HG03571 (cell line): ENCODE results near the gene ATP6V1G3.
A peak's percentile ranks its signal among the peaks of the same experiment; 100 is the strongest.
"Not testable (repeated sequence)": the region's sequence is repeated elsewhere in the genome, so short reads cannot be mapped to it uniquely, and the experiment has no call there.

Experiments
- ATAC-seq: cut with Tn5 transposase; IDR thresholded peaks from one replicate; pipeline ENCODE4 v1.9.1; 2021; ENCODE audit not compliant: unreplicated experiment

The ATP6V1G3 gene

GRCh38 chr1:198540580-198540979, at the start of gene ATP6V1G3:
Gene ATP6V1G3, minus strand, starts transcription at chr1:198540680. Its CDS starts 30 bp downstream, at chr1:198540650.
- ATAC-seq, result no peak

DNA sequence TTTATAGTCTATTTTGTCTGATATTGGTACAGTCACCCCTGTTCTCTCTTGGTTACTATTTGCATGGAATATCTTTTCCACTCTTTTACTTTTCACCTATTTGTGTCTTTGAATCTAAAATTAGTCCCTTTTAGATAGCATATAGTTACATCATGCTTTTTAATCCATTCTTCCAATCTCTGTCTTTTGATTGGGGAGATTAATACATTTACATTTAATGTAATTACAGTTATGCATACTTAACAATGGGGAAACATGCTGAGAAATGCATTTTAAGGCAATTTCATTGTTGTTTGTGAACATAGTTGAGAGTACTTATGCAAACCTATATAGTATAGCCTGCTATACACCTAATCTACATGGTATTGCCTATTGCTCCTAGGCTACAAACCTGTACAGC, 48.4 kb upstream of the ATP6V1G3 start:
- ATAC-seq, result no peak

GRCh38 chr1:198584163-198584562, 43.7 kb upstream of the ATP6V1G3 start:
- no peak for ATAC-seq

DNA sequence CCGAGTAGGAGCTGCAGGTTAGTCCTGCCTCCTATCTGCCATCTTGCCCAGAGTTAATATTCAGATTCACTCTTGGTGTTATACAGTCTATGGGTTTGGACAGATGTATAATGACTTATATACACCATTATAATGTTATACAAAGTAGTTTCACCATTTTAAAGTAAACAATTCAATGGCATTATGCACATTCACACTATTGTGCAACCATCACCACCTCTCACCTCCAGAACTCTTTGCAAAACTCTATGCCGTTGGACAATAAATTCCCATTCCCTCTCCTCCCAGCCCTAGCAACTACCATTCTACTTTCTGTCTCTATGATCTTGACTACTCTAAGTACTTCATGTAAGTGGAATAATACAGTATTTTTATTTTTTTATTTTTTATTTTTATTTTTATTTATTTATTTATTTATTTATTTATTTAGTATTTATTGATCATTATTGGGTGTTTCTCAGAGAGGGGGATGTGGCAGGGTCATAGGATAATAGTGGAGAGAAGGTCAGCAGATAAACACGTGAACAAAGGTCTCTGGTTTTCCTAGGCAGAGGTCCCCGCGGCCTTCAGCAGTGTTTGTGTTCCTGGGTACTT, 42.8 kb upstream of the ATP6V1G3 start:
- ATAC-seq, result not testable (repeated sequence)

- no peak for ATAC-seq
Observed at GRCh38 chr1:198577444-198577843, 37.0 kb upstream of the ATP6V1G3 start.

DNA sequence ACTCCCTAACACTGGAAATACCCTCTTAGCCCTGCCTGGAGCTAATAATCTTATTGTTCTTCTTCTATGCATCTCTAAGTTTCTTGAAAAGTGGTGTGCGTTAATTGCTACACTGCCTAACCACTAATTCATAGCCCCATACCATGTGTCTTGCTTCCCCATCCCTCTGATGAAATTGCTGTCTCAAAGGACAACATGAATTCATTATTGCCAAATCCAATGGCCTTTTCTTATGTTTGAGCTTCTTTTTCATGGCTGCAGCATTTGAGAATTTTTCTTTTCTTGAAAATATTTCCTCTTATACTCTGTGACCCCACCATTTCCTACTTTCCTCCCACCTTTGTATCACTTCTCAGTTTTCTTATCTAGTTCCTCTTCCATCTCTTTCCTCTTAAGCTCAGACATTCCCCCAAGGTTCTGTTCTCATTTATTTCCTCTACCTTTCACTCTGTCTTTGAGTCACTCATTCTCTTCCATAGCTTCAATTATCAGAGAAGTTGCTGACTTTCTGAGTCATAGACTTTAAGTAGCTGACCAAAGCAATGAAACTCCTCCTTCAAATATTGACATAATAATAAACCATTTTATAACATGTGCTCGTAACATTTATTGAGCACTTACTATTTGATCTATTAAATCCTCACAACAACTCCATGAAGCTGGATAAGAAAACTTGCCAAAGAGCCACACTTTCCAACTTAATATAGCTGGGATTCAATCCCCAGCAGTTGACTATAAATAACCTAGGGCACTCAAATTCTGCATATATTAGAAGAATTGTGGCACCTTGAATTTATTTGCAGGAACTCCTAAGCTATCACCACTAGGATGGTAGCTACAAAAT, 35.5 kb upstream of the ATP6V1G3 start:
- ATAC-seq, result peak; percentile 73

DNA sequence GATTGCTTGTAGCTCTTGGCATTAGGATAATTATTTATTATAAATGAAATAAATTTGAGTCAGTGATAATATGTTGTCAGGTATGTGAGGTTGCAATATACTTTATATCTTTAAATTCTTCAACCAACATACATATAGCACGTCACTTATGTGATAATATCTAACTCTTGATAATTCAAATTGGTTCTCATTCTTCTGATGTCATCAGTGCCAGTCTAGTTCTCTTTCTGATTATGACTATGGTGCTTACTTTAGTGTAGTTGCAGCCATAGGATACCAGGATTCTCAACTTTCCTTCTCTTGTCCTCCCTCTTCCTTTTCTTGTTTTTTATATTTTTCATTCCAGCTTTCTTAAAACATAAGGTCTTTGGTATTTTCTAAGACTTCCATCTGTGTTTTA, 34.8 kb upstream of the ATP6V1G3 start:
- ATAC-seq, result no peak

DNA sequence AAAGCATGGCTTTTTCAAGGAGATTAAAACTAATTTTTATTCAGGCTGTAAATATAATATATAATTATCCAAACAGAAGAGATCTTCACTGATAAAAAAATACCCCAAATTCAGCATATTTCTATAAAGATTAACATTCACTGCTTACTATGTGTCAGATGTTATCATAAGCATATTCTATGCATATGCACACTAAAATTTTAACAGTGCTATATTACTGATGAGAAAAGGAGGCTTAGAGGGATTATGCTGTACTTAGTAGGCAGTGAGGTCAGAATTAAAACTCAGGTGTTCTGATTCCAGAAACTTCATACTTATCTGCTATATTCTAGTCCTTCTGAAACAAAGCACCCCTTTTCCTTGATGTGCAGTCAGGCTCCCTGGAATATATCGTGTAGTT, 33.8 kb upstream of the ATP6V1G3 start:
- ATAC-seq, result no peak

- ATAC-seq, result no peak
Observed at GRCh38 chr1:198564716-198565115, 24.2 kb upstream of the ATP6V1G3 start.

DNA sequence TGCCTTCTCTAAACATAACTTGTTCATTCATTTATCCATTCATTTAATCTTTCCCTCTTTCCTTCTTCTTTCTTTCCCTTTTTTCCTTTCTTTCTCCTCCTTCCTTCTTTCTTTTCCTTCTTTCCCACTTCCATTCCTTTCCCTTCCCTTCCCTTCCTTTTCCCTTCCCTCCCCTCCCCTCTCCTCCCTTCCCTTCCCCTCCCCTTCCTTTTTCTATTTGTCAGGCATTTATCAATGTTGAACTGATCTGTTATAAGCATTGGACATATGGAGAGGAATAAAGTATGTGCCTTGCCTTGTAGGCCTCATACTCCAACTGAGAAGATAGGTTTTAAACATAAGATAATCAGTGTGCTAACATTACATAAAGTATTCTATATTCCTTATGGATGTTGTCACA, 23.7 kb upstream of the ATP6V1G3 start:
- no peak for ATAC-seq

DNA sequence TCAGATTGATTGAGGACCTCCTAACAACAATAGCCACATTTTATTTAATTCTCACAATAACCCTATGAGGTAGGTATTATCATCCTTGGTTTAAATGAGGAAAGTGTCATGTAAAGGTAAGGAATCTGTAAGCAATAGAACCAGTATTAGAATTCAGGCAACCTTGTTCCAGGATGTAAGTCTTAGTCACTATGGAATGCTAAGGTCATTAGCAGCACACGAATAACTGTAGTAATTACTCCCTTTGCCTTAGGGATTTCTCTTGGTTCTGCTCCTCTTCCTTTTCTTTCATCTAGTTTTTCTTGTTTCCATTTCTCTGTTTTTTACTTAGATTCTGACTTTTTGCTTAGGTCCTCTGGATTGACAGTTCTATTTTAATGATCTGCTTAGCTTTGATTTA, 23.1 kb upstream of the ATP6V1G3 start:
- no peak for ATAC-seq

DNA sequence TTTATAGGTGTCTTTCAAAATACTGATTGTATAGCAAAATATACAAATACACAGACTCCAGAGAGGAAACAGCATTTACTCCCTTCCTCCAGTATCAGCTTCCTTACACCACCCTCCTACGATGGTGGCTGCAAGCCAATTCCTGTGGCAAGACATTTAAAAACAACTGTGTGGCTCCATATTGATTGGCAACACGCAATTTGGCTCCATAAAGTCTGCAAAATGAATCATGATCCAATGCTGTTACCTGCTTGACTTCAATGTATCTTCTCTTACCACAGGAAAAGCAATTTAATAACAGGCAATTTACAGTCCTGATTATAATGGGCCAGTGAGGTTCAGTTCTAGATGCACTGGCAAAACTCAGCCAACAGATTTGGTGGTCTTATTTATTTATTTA, 19.7 kb upstream of the ATP6V1G3 start:
- ATAC-seq, result no peak

- no peak for ATAC-seq
Observed at GRCh38 chr1:198559362-198559761, 18.9 kb upstream of the ATP6V1G3 start.

DNA sequence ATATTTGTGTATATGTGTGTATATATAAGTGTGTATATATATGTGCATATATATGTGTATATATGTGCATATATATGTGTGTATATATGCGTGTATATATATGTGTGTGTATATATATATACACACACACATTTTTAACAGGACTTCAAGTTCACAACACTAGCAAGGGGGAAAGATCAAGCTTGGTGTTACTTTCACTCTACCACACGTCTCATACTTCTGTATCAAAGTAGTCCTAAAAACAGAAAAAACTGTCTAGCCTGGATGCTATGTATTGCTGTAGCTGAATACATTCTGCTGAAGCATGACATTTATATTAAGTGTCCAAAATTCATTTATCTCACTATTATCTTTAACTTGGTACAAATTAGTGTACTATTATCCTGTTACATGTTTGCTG, 17.9 kb upstream of the ATP6V1G3 start:
- ATAC-seq, result no peak

- ATAC-seq, result peak; percentile 90
Observed at GRCh38 chr1:198556971-198557370, 16.5 kb upstream of the ATP6V1G3 start.

GRCh38 chr1:198552668-198553416, 12.4 kb upstream of the ATP6V1G3 start:
- ATAC-seq, result no peak

DNA sequence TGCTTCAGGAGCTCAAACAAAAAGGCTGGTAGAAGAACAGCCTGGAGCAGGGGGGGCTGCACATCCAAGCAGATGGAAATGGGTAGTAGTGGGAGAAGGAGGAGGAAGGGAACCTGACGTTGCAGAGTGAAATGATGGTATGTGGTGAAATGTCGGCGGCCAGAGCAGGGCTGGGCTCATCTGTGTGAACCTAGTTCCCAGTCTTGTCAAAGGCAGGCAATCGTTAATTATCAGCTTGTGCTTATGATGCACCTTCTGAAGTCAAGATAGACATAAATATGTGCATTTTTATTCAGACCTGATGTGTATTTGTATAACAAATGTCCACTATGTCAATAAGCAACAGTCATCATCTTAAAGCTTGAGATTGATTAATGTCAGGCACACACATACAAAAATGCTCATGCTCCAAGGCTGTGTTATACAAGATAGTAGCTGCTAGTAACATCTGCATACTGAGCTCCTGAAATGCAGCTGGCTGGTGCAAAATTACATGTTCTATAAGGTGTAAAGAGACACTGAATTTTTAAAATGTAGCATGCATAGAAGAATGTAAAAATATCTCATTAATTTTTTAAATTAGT, 10.6 kb upstream of the ATP6V1G3 start:
- ATAC-seq, result no peak

DNA sequence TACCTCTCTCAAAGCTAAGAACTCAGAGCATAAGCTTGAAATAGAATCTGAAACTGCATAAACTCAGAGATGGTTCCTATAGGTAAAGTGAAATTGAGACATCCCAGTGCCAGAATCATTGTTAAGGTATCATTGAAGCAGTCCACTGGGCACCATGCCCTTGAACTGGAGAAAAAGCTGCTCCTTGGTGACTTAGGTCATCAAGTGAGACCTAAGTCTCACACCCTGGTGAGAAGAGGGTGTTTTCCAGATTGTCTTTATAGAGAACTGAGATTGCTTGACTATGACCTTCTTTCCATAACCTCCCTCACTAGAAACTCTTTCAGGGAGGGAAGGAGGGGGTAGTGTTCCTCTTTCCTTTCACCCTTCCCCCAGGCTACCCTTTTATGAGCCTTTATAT, 9.4 kb upstream of the ATP6V1G3 start:
- ATAC-seq, result no peak

- ATAC-seq, result no peak
Observed at GRCh38 chr1:198548890-198549289, 8.4 kb upstream of the ATP6V1G3 start.

DNA sequence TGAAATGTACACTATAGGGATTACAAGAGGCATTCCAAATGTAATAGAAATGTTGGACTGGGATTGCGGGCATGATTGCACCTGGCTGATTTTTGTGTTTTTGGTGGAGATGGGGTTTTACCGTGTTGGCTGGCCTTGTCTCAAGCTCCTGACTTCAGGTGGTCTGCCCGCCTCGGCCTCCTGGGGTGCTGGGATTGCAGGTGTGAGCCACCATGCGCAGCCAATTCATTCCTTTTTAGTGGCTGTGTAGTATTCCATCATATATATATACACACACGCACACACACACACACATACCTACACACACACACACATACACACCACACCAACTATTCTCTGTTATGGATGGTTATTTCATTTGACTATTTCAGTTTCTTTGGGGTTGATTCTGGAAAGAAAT, 4.7 kb upstream of the ATP6V1G3 start:
- no peak for ATAC-seq

GRCh38 chr1:198544265-198544664, 3.8 kb upstream of the ATP6V1G3 start:
- no peak for ATAC-seq
